ENCODE measurements around the gene KCNJ16. TPM values are rescaled to one million over a fixed set of nuclear protein-coding genes. Genes with fewer than 3 reads are reported as not detected.

KCNJ16 gene
- total RNA-seq, 1 donor, result not detected

DNA sequence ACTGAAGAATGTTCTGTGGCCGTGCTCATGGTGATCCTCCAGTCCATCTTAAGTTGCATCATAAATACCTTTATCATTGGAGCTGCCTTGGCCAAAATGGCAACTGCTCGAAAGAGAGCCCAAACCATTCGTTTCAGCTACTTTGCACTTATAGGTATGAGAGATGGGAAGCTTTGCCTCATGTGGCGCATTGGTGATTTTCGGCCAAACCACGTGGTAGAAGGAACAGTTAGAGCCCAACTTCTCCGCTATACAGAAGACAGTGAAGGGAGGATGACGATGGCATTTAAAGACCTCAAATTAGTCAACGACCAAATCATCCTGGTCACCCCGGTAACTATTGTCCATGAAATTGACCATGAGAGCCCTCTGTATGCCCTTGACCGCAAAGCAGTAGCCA, 57.5 kb downstream of the KCNJ16 start:
- TF ChIP-seq, protein P1, sequence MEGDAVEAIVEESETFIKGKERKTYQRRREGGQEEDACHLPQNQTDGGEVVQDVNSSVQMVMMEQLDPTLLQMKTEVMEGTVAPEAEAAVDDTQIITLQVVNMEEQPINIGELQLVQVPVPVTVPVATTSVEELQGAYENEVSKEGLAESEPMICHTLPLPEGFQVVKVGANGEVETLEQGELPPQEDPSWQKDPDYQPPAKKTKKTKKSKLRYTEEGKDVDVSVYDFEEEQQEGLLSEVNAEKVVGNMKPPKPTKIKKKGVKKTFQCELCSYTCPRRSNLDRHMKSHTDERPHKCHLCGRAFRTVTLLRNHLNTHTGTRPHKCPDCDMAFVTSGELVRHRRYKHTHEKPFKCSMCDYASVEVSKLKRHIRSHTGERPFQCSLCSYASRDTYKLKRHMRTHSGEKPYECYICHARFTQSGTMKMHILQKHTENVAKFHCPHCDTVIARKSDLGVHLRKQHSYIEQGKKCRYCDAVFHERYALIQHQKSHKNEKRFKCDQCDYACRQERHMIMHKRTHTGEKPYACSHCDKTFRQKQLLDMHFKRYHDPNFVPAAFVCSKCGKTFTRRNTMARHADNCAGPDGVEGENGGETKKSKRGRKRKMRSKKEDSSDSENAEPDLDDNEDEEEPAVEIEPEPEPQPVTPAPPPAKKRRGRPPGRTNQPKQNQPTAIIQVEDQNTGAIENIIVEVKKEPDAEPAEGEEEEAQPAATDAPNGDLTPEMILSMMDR (IDR thresholded peaks at IDR 0.05; ENCODE audit: extremely low read depth, low read depth, low read length), result no peak
- no peak overlapping the region for H2AFZ ChIP-seq (ENCODE audit: low read length)
- H3K27ac ChIP-seq (ENCODE audit: low read depth, low read length), result no peak overlapping the region
- no peak overlapping the region for H3K4me3 ChIP-seq (ENCODE audit: insufficient read depth, low read length)
- no peaks in the 10 kb centered on the region for H3K79me2 ChIP-seq (ENCODE audit: insufficient read depth, low read length)
- H3K36me3 ChIP-seq (ENCODE audit: insufficient read depth, low read length), result no peaks in the 10 kb centered on the region
- no peaks in the 10 kb centered on the region for H4K20me1 ChIP-seq (ENCODE audit: insufficient read depth, low read length)
- H3K4me1 ChIP-seq (ENCODE audit: insufficient read depth, low read length), result peaks cover 9% of the 10 kb centered on the region
- no peak for DNase-seq (ENCODE audit: insufficient read length, low spot score, missing footprints)
- no peak overlapping the region for H3K4me2 ChIP-seq (ENCODE audit: insufficient read depth, low read length)
- no peaks in the 10 kb centered on the region for H3K27me3 ChIP-seq (ENCODE audit: insufficient read depth, low read length)
- H3K9me3 ChIP-seq (ENCODE audit: low read depth, low read length), result no peaks in the 10 kb centered on the region

DNA sequence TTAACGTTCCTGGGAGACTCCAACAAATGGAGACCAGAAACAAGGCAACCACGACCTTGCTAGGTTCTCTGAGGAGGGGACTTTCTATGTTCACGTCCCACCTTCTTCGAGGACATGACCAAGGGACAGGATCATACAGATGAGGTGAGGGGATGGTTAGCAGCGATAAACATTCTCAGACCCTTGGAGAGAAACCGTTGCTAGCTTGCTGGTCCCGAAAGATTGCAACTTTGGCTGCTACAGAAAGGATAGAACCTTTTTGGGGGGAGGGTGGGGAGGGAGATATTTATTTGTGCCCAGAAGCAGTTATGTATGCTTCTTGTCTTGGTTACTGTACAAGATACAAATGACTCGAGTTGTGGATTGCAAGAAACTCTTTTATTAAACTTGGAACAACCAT, 59.0 kb downstream of the KCNJ16 start:
- TF ChIP-seq, protein P1 (IDR thresholded peaks at IDR 0.05; ENCODE audit: extremely low read depth, low read depth, low read length), result no peak
- H3K4me2 ChIP-seq (ENCODE audit: insufficient read depth, low read length), result no peak overlapping the region
- peaks cover 23% of the 10 kb centered on the region for H3K4me1 ChIP-seq (ENCODE audit: insufficient read depth, low read length)
- H3K27me3 ChIP-seq (ENCODE audit: insufficient read depth, low read length), result no peaks in the 10 kb centered on the region
- no peaks in the 10 kb centered on the region for H3K36me3 ChIP-seq (ENCODE audit: insufficient read depth, low read length)
- no peak overlapping the region for H3K4me3 ChIP-seq (ENCODE audit: insufficient read depth, low read length)
- H4K20me1 ChIP-seq (ENCODE audit: insufficient read depth, low read length), result no peaks in the 10 kb centered on the region
- no peak overlapping the region for H3K27ac ChIP-seq (ENCODE audit: low read depth, low read length)
- H3K9me3 ChIP-seq (ENCODE audit: low read depth, low read length), result no peaks in the 10 kb centered on the region
- H2AFZ ChIP-seq (ENCODE audit: low read length), result no peak overlapping the region
- DNase-seq (ENCODE audit: insufficient read length, low spot score, missing footprints), result no peak
- no peaks in the 10 kb centered on the region for H3K79me2 ChIP-seq (ENCODE audit: insufficient read depth, low read length)

DNA sequence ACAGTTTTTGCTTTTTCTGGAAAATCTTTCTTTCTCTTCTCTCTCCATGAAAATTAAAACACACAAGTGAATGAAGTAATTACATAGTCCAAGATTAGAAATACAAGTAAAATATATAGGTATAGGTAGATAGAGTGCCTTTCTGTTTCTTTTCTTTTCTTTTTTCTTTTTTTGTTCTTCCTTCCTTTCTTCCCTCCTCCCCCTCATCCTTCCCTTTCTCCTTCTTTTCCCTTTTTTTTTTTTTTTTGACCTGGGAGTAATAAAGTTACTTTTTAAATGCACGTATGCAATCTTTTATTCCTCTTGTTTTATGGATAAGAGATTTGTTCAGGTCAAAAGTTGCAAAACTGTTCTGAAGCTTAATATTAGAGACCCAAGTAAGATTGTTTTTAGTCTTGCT, 59.8 kb downstream of the KCNJ16 start:
- Histone ChIP-seq H3K4me1 (ENCODE audit: insufficient read depth, low read length) (peaks cover 23% of the 10 kb centered on the region), H2AFZ (ENCODE audit: low read length) (no peak overlapping the region), H3K9me3 (ENCODE audit: low read depth, low read length) (no peaks in the 10 kb centered on the region), H3K27me3 (ENCODE audit: insufficient read depth, low read length) (no peaks in the 10 kb centered on the region), H3K79me2 (ENCODE audit: insufficient read depth, low read length) (no peaks in the 10 kb centered on the region), H3K4me2 (ENCODE audit: insufficient read depth, low read length) (no peak overlapping the region), H4K20me1 (ENCODE audit: insufficient read depth, low read length) (no peaks in the 10 kb centered on the region), H3K27ac (ENCODE audit: low read depth, low read length) (no peak overlapping the region), H3K4me3 (ENCODE audit: insufficient read depth, low read length) (no peak overlapping the region), H3K36me3 (ENCODE audit: insufficient read depth, low read length) (no peaks in the 10 kb centered on the region)
- TF ChIP-seq, protein P1 (IDR thresholded peaks at IDR 0.05; ENCODE audit: extremely low read depth, low read depth, low read length), result no peak
- no peak for DNase-seq (ENCODE audit: insufficient read length, low spot score, missing footprints)

DNA sequence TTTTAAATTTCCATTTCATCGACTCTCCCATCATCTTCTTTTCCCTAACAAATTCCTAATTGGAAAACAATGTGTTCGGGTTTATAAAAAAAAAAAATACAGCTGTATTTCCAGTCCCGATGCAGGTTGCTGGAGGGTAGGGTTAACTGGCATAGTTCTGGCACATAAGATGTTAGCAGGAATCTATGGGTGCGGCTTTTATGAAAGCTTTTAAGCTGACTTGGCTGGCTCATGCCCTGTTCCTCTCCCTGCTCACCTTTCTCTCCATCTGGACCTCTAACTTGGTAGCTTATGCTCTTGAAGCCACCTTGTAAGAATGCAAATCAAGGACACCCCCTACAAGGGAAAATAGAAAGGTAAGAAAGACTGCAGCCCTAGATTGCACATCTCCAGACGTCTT, 61.1 kb downstream of the KCNJ16 start:
- Histone ChIP-seq H3K4me2 (ENCODE audit: insufficient read depth, low read length) (no peak overlapping the region), H3K9me3 (ENCODE audit: low read depth, low read length) (no peaks in the 10 kb centered on the region), H3K36me3 (ENCODE audit: insufficient read depth, low read length) (no peaks in the 10 kb centered on the region), H3K27ac (ENCODE audit: low read depth, low read length) (no peak overlapping the region), H3K79me2 (ENCODE audit: insufficient read depth, low read length) (no peaks in the 10 kb centered on the region), H2AFZ (ENCODE audit: low read length) (no peak overlapping the region), H3K4me1 (ENCODE audit: insufficient read depth, low read length) (peaks cover 23% of the 10 kb centered on the region), H3K27me3 (ENCODE audit: insufficient read depth, low read length) (no peaks in the 10 kb centered on the region), H4K20me1 (ENCODE audit: insufficient read depth, low read length) (no peaks in the 10 kb centered on the region), H3K4me3 (ENCODE audit: insufficient read depth, low read length) (no peak overlapping the region)
- TF ChIP-seq, protein P1 (IDR thresholded peaks at IDR 0.05; ENCODE audit: extremely low read depth, low read depth, low read length), result no peak
- DNase-seq (ENCODE audit: insufficient read length, low spot score, missing footprints), result no peak

All from osteoblast (primary cell).